OCI-LY1 (cell line): ENCODE measurements around the gene TREML4.
A peak's percentile ranks its signal among the peaks of the same experiment; 100 is the strongest.

Source experiments
- H2AFZ ChIP-seq: fragments of 200-600 bp; sonication (generic), shearing (Covaris generic); 2 replicates; pipeline ENCODE4 v1.6.0; 2014; ENCODE audit warnings: antibody characterized with exemption, mild to moderate bottlenecking, low read length
- H3F3A ChIP-seq: fragments of 200-600 bp; sonication (generic), shearing (Covaris generic); 2 replicates; pipeline ENCODE4 v1.6.0; 2014; ENCODE audit warnings: mild to moderate bottlenecking, antibody characterized with exemption, low read length, moderate library complexity; ENCODE audit not compliant: insufficient read depth
- H3K27ac ChIP-seq: fragments of 200-600 bp; sonication (generic); 2 replicates; pipeline ENCODE4 v1.5.1; 2014; ENCODE audit warnings: low read length, mixed run types, mild to moderate bottlenecking, low read depth; ENCODE audit not compliant: poor library complexity, severe bottlenecking
- H3K27me3 ChIP-seq: fragments of 200-600 bp; sonication (generic); 2 replicates; pipeline ENCODE4 v1.6.0; 2014; ENCODE audit warnings: antibody characterized with exemption, mild to moderate bottlenecking, low read length, moderate library complexity; ENCODE audit not compliant: insufficient read depth
- H3K36me3 ChIP-seq: fragments of 200-600 bp; sonication (generic); 2 replicates; pipeline ENCODE4 v1.6.1; 2014; ENCODE audit warnings: mild to moderate bottlenecking, antibody characterized with exemption, low read length, moderate library complexity, mixed read lengths; ENCODE audit not compliant: insufficient read depth
- H3K4me1 ChIP-seq: fragments of 200-600 bp; sonication (generic); 2 replicates; pipeline ENCODE4 v1.5.1; 2014; ENCODE audit warnings: mild to moderate bottlenecking, low read length, moderate library complexity; ENCODE audit not compliant: insufficient read depth, severe bottlenecking
- H3K4me2 ChIP-seq: fragments of 200-600 bp; sonication (generic), shearing (Covaris generic); 2 replicates; pipeline ENCODE4 v1.6.1; 2014; ENCODE audit warnings: low read length
- H3K4me3 ChIP-seq: fragments of 200-600 bp; sonication (generic); 2 replicates; pipeline ENCODE4 v1.5.1; 2014; ENCODE audit warnings: low read length, low read depth, mild to moderate bottlenecking, mixed read lengths; ENCODE audit not compliant: poor library complexity, severe bottlenecking
- H3K79me2 ChIP-seq: fragments of 200-600 bp; shearing (Covaris generic); 2 replicates; pipeline ENCODE4 v1.6.1; 2016; ENCODE audit warnings: mixed run types, low read length, mixed read lengths; ENCODE audit not compliant: insufficient read depth
- H3K9ac ChIP-seq: fragments of 200-600 bp; sonication (generic), shearing (Covaris generic); 2 replicates; pipeline ENCODE4 v1.6.1; 2014; ENCODE audit warnings: mild to moderate bottlenecking, low read length, mixed read lengths
- H3K9me2 ChIP-seq: fragments of 200-600 bp; sonication (generic), shearing (Covaris generic); 2 replicates; pipeline ENCODE4 v1.6.1; 2014; ENCODE audit warnings: low read depth, mild to moderate bottlenecking, low read length, mixed read lengths
- H3K9me3 ChIP-seq: fragments of 200-600 bp; shearing (Covaris generic); 2 replicates; pipeline ENCODE4 v1.6.1; 2014; ENCODE audit warnings: low read length, mixed read lengths
- H4K20me1 ChIP-seq: fragments of 200-600 bp; sonication (generic), shearing (Covaris generic); 2 replicates; pipeline ENCODE4 v1.6.0; 2016; ENCODE audit warnings: mild to moderate bottlenecking, low read length; ENCODE audit not compliant: insufficient read depth
- CTCF ChIP-seq: fragments of 200-600 bp; sonication (generic), shearing (Covaris generic); IDR thresholded peaks from 2 replicates; pipeline ENCODE4 v1.5.1; 2017; ENCODE audit warnings: mild to moderate bottlenecking, antibody characterized with exemption, low read length, moderate library complexity, mixed read lengths
- EZH2 ChIP-seq: fragments of 200-600 bp; sonication (generic), shearing (Covaris generic); IDR thresholded peaks from 2 replicates; pipeline ENCODE4 v1.8.0; 2017; ENCODE audit warnings: borderline replicate concordance, mixed run types, mild to moderate bottlenecking, antibody characterized with exemption, low read length, moderate library complexity, mixed read lengths

Gene TREML4

GRCh38 chr6:41182069-41183034, 45.8 kb upstream of the TREML4 start:
- peaks cover 7% of the 10 kb centered on the region for H3K4me1 ChIP-seq
- no peaks in the 10 kb centered on the region for H3K9me2 ChIP-seq
- H3K36me3 ChIP-seq, result no peaks in the 10 kb centered on the region
- no peak overlapping the region for H3K4me3 ChIP-seq
- H3K4me2 ChIP-seq, result no peak overlapping the region
- H3K9ac ChIP-seq, result no peak overlapping the region
- no peaks in the 10 kb centered on the region for H3K9me3 ChIP-seq
- H2AFZ ChIP-seq, result no peak overlapping the region
- no peaks in the 10 kb centered on the region for H3K27me3 ChIP-seq
- no peaks in the 10 kb centered on the region for H4K20me1 ChIP-seq
- H3K27ac ChIP-seq, result no peak overlapping the region
- TF ChIP-seq CTCF (peak; percentile 81), EZH2 (no peak)
- no peaks in the 10 kb centered on the region for H3F3A ChIP-seq
- H3K79me2 ChIP-seq, result no peaks in the 10 kb centered on the region

DNA sequence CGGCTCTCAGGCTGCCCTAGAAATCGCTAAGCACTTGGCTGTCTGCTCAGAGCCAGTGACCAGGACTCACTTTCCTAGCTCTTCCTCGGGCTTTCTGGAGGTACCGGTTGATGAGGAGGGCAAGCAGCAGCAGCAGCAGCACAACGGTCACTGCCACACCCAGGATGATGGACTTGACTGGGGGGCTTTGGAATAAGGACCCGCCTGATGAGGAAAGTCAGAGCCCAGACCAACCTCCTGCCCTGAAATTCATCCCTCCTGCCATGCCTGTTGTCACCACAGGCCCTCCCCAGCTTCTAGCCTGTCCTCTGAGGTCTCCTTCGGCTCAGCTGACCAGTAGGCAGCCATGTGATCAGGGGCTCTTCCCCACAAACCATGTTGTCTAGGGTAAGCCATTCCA, 43.4 kb upstream of the TREML4 start:
- Histone ChIP-seq H3K9ac (no peak overlapping the region), H4K20me1 (no peaks in the 10 kb centered on the region), H3K36me3 (no peaks in the 10 kb centered on the region), H2AFZ (no peak overlapping the region), H3K4me2 (no peak overlapping the region), H3K79me2 (no peaks in the 10 kb centered on the region), H3K9me2 (no peaks in the 10 kb centered on the region), H3K4me3 (no peak overlapping the region), H3K27ac (no peak overlapping the region), H3K9me3 (peaks cover under 1% of the 10 kb centered on the region; the same call in 1 of the 2 replicates), H3K4me1 (peaks cover 7% of the 10 kb centered on the region), H3F3A (no peaks in the 10 kb centered on the region), H3K27me3 (no peaks in the 10 kb centered on the region; the same call in 1 of the 2 replicates)
- TF ChIP-seq CTCF, result no peak
- TF ChIP-seq EZH2, result no peak

DNA sequence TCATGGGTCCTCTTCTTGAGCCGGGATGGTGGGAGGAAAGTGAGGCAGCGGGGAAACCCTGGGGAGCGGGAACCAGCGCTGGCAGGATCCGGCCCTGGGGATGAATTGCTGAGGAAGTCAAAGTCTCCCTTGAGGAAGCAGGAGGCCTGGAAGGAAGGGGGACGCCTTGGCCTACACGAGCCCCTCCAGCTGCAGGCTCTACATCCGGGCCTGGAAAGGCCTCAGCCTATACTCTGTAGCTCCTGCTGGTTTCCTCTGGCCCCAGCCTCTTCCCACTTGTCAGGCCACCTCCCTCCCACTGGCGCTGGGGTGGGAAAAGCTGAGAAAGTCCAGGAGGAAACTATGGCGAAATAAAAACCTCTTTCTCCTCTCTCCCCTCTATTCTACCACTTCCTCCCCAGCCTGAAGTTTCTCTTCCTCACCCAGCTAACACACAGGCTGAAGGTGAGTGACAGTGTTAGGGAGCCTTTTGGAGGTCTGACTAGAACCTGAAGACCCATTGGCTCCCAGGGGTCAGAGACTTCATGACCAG, 42.1 kb upstream of the TREML4 start:
- Histone ChIP-seq H2AFZ (no peak overlapping the region), H3K9me3 (peaks cover 3% of the 10 kb centered on the region; the same call in 1 of the 2 replicates), H3K79me2 (no peaks in the 10 kb centered on the region), H3K4me3 (no peak overlapping the region), H3K27ac (no peak overlapping the region), H3K36me3 (no peaks in the 10 kb centered on the region), H3K4me2 (no peak overlapping the region), H4K20me1 (no peaks in the 10 kb centered on the region), H3K9me2 (no peaks in the 10 kb centered on the region), H3K4me1 (peaks cover 7% of the 10 kb centered on the region), H3F3A (no peaks in the 10 kb centered on the region), H3K9ac (no peak overlapping the region), H3K27me3 (no peaks in the 10 kb centered on the region; the same call in 1 of the 2 replicates)
- TF ChIP-seq EZH2 (no peak), CTCF (no peak)
